ENCODE data around the gene SPATS1. TPM values are rescaled to one million over a fixed set of nuclear protein-coding genes. Genes with fewer than 3 reads are reported as not detected.

The SPATS1 gene, protein sequence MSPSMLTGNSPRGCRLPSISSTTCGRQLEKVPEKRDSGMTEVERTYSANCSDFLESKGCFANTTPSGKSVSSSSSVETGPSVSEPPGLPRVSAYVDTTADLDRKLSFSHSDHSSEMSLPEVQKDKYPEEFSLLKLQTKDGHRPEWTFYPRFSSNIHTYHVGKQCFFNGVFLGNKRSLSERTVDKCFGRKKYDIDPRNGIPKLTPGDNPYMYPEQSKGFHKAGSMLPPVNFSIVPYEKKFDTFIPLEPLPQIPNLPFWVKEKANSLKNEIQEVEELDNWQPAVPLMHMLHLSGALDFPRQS
- 0.14 TPM in 1 of 2 replicates, not detected in the other for total RNA-seq

DNA sequence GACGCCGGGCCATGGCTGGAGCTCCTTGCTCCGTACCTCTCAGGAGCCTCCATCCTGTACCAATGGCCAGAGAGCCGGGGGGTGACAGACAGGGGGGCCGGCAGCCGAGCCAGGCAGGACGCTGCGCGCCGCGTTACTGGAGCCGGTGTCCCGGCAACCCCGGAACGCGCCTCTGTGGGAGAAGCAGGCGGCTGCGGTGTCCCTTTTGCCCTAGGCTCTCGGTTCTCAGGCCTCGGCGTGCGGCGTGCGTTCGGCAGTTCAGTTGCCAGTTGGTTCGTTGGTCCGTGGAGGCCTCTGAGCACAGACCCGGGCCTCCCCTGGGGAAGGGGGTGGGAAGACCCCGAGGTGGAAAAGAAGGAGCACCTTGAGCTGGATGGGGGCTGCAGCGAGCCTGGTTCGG lies at the start of gene SPATS1:
SPATS1 (plus strand) TSS at position 162 of the 400 bp plus-strand sequence. CDS start 446 bp downstream, outside the sequence.

DNA sequence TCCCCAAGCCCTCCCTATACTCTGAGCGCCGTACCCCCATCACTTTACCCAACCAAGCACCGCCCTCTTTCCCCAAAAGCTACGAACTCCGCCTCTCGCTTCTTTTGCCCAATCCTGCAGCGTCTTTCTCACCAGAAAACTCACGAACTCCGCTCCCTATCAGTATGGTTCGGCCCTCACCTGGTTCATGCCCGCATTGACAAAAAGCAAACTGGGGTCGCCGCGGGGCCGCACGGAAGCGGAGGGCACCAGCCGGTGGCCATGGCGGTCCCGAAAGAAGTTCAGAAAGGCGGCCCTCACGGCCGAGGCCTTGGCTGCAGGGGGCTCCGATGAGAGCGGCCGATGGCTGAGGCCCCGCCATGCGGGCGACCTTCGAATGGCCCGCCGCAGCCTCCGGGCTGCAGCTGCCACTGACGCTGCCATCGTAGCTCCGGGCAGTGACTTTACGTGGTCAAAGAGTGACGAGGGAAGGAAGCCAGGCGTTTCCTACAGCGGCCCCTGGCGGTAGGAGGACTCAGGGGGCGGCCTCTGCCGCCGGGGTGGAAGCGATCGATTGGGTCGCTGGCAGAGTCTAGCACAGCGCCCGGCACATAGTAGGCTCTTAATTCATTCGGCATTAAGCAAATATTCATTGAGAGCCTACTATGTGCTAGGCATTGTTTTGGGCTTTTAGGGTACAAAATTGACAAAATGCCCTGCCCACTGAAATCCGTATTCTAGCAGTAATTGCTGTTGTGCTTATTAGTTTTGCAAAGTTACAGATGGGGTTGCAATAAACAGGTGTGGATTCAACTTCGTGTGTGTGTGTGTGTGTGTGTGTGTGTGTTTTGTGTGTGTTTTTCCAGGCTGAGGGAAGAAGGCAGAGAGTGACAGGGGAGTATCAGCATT lies 29.3 kb upstream of the SPATS1 start, which contains the start of gene AARS2:
AARS2 (minus strand) TSS at position 447 of the 888 bp plus-strand sequence; CDS start at position 423, 24 bp downstream.

DNA sequence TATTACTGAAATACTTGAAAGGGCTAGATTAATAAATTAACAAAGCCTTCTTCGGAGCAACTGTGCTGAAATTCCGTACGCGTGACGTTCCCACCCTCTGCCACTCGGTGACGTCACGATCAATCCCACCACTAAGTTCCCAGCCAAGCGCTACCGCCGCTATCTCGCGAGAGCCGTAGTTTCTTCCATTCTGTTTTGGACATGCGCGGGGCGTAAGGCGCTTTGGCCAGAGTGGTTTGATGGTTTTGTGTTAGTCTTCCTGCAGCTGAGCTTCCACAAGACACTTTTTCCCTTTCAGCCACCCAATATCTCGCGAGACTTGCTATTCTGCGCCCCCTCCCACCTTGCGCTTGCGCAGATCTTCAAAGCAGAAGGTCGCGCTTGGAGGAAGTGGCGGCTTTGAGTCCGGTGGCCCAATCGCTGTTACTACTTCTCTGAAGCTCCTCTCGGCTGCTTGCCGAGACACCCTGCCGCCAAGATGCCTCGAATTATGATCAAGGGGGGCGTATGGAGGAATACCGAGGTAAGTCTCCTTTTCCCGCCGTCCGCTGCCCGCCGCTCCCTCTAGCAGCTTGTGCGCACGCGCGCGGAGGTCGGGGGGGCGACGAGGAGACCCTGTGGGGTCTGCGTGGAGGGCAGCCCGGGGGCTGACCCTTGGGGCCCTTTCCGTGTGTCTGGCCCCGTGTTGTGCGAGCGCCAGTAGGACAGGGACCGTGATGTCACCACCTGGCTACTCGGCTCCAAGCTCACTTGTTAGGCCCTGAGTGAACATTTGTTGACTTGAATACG lies 45.1 kb downstream of the SPATS1 start, which contains the start of gene CDC5L:
CDC5L (plus strand) TSS at position 361 of the 789 bp plus-strand sequence; CDS start at position 479, 118 bp downstream.

Other genes with a start within 250 kb of the SPATS1 start
- gene MRPL14, start 215.2 kb upstream of the SPATS1 start, total RNA-seq: 24.3 and 42.5 TPM in 2 replicates
- 41.7 and 56.2 TPM in 2 replicates for gene TMEM63B, start 215.1 kb upstream of the SPATS1 start, total RNA-seq
- gene CAPN11, start 183.8 kb upstream of the SPATS1 start, total RNA-seq: 0.43 TPM in 1 of 2 replicates, not detected in the other
- gene MYMX, start 125.7 kb upstream of the SPATS1 start, total RNA-seq: not detected in 2 replicates
- gene SLC29A1, start 119.1 kb upstream of the SPATS1 start, total RNA-seq: 15.8 and 74.6 TPM in 2 replicates
- gene HSP90AB1, start 95.5 kb upstream of the SPATS1 start, total RNA-seq: 661 and 1,252 TPM in 2 replicates
- 88.8 and 116 TPM in 2 replicates for gene SLC35B2, start 85.1 kb upstream of the SPATS1 start, total RNA-seq
- gene NFKBIE, start 77.1 kb upstream of the SPATS1 start, total RNA-seq: 17.8 and 31.7 TPM in 2 replicates
- gene TMEM151B, start 72.2 kb upstream of the SPATS1 start, total RNA-seq: not detected in 2 replicates
- gene AARS2, start 29.3 kb upstream of the SPATS1 start, total RNA-seq: 9.8 and 23.0 TPM in 2 replicates
- 15.8 and 27.2 TPM in 2 replicates for gene CDC5L, start 45.1 kb downstream of the SPATS1 start, total RNA-seq

All from placental pericyte (primary cell).